Measurements from ENCODE around the gene PTPRN2. TPM values are rescaled to one million over a fixed set of nuclear protein-coding genes. Genes with fewer than 3 reads are reported as not detected.

The PTPRN2 gene
- polyA plus RNA-seq, 1 donor from 2014 or later: 1.6 TPM

- no peak overlapping the region for H3K27ac Mint-ChIP-seq
- peaks cover 1% of the 10 kb centered on the region for H3K27me3 Mint-ChIP-seq
- H3K4me3 Mint-ChIP-seq: no peak overlapping the region
- H3K4me1 Mint-ChIP-seq: peaks cover 0 to 2% (median 0%) of the 10 kb centered on the region in 3 donors
- H3K36me3 Mint-ChIP-seq: peaks cover 3% of the 10 kb centered on the region
- H3K9me3 Mint-ChIP-seq: peaks cover 0 to 6% (median 0%) of the 10 kb centered on the region in 3 donors
Observed at GRCh38 chr7:158448430-158449100, 139.1 kb downstream of the PTPRN2 start.

- H3K4me3 Mint-ChIP-seq: no peak overlapping the region
- H3K36me3 Mint-ChIP-seq: peaks cover 3% of the 10 kb centered on the region
- H3K27me3 Mint-ChIP-seq: peaks cover 1% of the 10 kb centered on the region
- H3K4me1 Mint-ChIP-seq: peaks cover 0 to 2% (median 0%) of the 10 kb centered on the region in 3 donors
- no peak overlapping the region for H3K27ac Mint-ChIP-seq
- H3K9me3 Mint-ChIP-seq: peaks cover 0 to 6% (median 0%) of the 10 kb centered on the region in 3 donors
Observed at GRCh38 chr7:158447506-158448171, 140.0 kb downstream of the PTPRN2 start.

GRCh38 chr7:158447151-158447505 is 140.5 kb downstream of the PTPRN2 start:
- Mint-ChIP-seq H3K36me3 (peaks cover 3% of the 10 kb centered on the region), H3K4me1 (peaks cover 0 to 2% (median 0%) of the 10 kb centered on the region in 3 donors), H3K4me3 (no peak overlapping the region), H3K9me3 (peaks cover 0 to 6% (median 0%) of the 10 kb centered on the region in 3 donors), H3K27me3 (peaks cover 1% of the 10 kb centered on the region), H3K27ac (no peak overlapping the region)

- peaks cover 0 to 4% (median 1%) of the 10 kb centered on the region in 3 donors for H3K9me3 Mint-ChIP-seq
- peaks cover 1% of the 10 kb centered on the region for H3K27me3 Mint-ChIP-seq
- H3K4me3 Mint-ChIP-seq: no peak overlapping the region
- peaks cover 3% of the 10 kb centered on the region for H3K36me3 Mint-ChIP-seq
- peak overlapping the region in 1 of 3 donors; percentile 10 for H3K27ac Mint-ChIP-seq
- peaks cover 0 to 2% (median 1%) of the 10 kb centered on the region in 3 donors for H3K4me1 Mint-ChIP-seq
Observed at GRCh38 chr7:158446706-158447105, 140.9 kb downstream of the PTPRN2 start.

- no peak overlapping the region for H3K27ac Mint-ChIP-seq
- peaks cover 0 to 2% (median 1%) of the 10 kb centered on the region in 3 donors for H3K4me1 Mint-ChIP-seq
- no peak overlapping the region for H3K4me3 Mint-ChIP-seq
Observed at GRCh38 chr7:158446281-158446680, 141.3 kb downstream of the PTPRN2 start.

GRCh38 chr7:158445421-158446175 is 142.0 kb downstream of the PTPRN2 start:
- Mint-ChIP-seq H3K4me3 (no peak overlapping the region), H3K9me3 (peaks cover 0 to 3% (median 1%) of the 10 kb centered on the region in 3 donors), H3K4me1 (peaks cover 0 to 1% (median 0%) of the 10 kb centered on the region in 3 donors), H3K27me3 (peaks cover 1% of the 10 kb centered on the region), H3K27ac (no peak overlapping the region), H3K36me3 (peaks cover 3% of the 10 kb centered on the region)

More at GRCh38 chr7:158446281-158446680, 141.3 kb downstream of the PTPRN2 start:
- H3K9me3 Mint-ChIP-seq: peaks cover 0 to 4% (median 1%) of the 10 kb centered on the region in 3 donors
- peaks cover 3% of the 10 kb centered on the region for H3K36me3 Mint-ChIP-seq
- H3K27me3 Mint-ChIP-seq: peaks cover 1% of the 10 kb centered on the region

GRCh38 chr7:158444501-158445420 is 142.9 kb downstream of the PTPRN2 start:
- H3K36me3 Mint-ChIP-seq: no peaks in the 10 kb centered on the region
- peaks cover 1% of the 10 kb centered on the region for H3K27me3 Mint-ChIP-seq
- H3K4me3 Mint-ChIP-seq: no peak overlapping the region
- no peak overlapping the region for H3K27ac Mint-ChIP-seq
- H3K4me1 Mint-ChIP-seq: peaks cover 0 to 1% (median 0%) of the 10 kb centered on the region in 3 donors
- H3K9me3 Mint-ChIP-seq: peaks cover 0 to 4% (median 2%) of the 10 kb centered on the region in 3 donors

- H3K4me1 Mint-ChIP-seq: peaks cover 0 to 1% (median 0%) of the 10 kb centered on the region in 3 donors
- H3K4me3 Mint-ChIP-seq: no peak overlapping the region
- no peak overlapping the region for H3K27ac Mint-ChIP-seq
- peaks cover 0 to 4% (median 0%) of the 10 kb centered on the region in 3 donors for H3K9me3 Mint-ChIP-seq
- H3K27me3 Mint-ChIP-seq: peaks cover 3% of the 10 kb centered on the region
- H3K36me3 Mint-ChIP-seq: no peaks in the 10 kb centered on the region
Observed at GRCh38 chr7:158443688-158444483, 143.7 kb downstream of the PTPRN2 start.

GRCh38 chr7:158443014-158443687 is 144.5 kb downstream of the PTPRN2 start:
- Mint-ChIP-seq H3K27me3 (peaks cover 3% of the 10 kb centered on the region), H3K9me3 (peaks cover 0 to 4% (median 0%) of the 10 kb centered on the region in 3 donors), H3K27ac (no peak overlapping the region), H3K4me3 (no peak overlapping the region), H3K4me1 (peaks cover 0 to 1% (median 0%) of the 10 kb centered on the region in 3 donors), H3K36me3 (no peaks in the 10 kb centered on the region)

GRCh38 chr7:158442260-158442659 is 145.4 kb downstream of the PTPRN2 start:
- no peak overlapping the region for H3K27ac Mint-ChIP-seq
- H3K4me3 Mint-ChIP-seq: no peak overlapping the region
- peaks cover 3% of the 10 kb centered on the region for H3K27me3 Mint-ChIP-seq
- peaks cover 0 to 4% (median 0%) of the 10 kb centered on the region in 3 donors for H3K9me3 Mint-ChIP-seq
- peaks cover 0 to 1% (median 0%) of the 10 kb centered on the region in 3 donors for H3K4me1 Mint-ChIP-seq
- no peaks in the 10 kb centered on the region for H3K36me3 Mint-ChIP-seq

GRCh38 chr7:158439035-158439434 is 148.6 kb downstream of the PTPRN2 start:
- peaks cover 2 to 7% (median 4%) of the 10 kb centered on the region in 3 donors for H3K9me3 Mint-ChIP-seq
- no peak overlapping the region for H3K27ac Mint-ChIP-seq
- H3K4me1 Mint-ChIP-seq: peaks cover 0 to 2% (median 1%) of the 10 kb centered on the region in 3 donors
- H3K27me3 Mint-ChIP-seq: peaks cover 1% of the 10 kb centered on the region
- no peak overlapping the region for H3K4me3 Mint-ChIP-seq
- H3K36me3 Mint-ChIP-seq: peaks cover 2% of the 10 kb centered on the region

GRCh38 chr7:158432369-158433341 is 155.0 kb downstream of the PTPRN2 start:
- Mint-ChIP-seq H3K27me3 (peaks cover 8% of the 10 kb centered on the region), H3K36me3 (peaks cover 2% of the 10 kb centered on the region), H3K9me3 (peaks cover 0 to 7% (median 2%) of the 10 kb centered on the region in 3 donors), H3K4me3 (peak overlapping the region in 1 of 4 donors; percentile 17), H3K27ac (no peak overlapping the region), H3K4me1 (peaks cover 0 to 3% (median 2%) of the 10 kb centered on the region in 3 donors)
